ENCODE measurements around the gene HHAT. TPM values are rescaled to one million over a fixed set of nuclear protein-coding genes. Genes with fewer than 3 reads are reported as not detected.

HHAT gene
- total RNA-seq, 1 donor from 2014 or later, result 11.4 TPM

DNA sequence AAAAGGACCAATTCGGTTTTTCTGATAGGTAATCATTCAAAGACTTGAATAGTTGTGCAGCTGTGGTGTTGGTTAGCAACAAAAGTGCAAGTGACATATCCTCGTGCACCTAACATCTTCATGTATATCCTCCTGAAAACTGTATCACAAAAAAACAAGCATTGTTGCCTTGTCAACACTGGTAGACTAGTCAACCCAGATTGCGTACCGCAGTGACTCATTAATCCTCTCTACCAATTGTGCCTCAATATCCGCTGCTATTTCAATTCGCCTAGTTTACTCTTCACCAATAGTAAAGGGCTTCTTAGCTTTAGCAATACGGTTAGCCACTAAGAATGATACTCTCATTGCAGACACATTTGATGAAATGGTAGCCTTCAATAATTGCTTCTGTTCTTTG, 3.5 kb downstream of the HHAT start:
- no peaks in the 10 kb centered on the region for H3K36me3 ChIP-seq (ENCODE audit: insufficient read depth, low read length)
- H3K4me1 ChIP-seq (ENCODE audit: insufficient read depth, low read length), result peaks cover 14% of the 10 kb centered on the region
- H3K27me3 Mint-ChIP-seq (ENCODE audit: low read depth, unreplicated experiment), result peaks cover 2% of the 10 kb centered on the region
- FAIRE-seq, result no peak
- no peak overlapping the region for H2AFZ ChIP-seq (ENCODE audit: low read depth, low read length)
- no peak for TF ChIP-seq EZH2 (IDR thresholded peaks at IDR 0.05; ENCODE audit: insufficient read depth, low read length)
- TF ChIP-seq, protein P1, sequence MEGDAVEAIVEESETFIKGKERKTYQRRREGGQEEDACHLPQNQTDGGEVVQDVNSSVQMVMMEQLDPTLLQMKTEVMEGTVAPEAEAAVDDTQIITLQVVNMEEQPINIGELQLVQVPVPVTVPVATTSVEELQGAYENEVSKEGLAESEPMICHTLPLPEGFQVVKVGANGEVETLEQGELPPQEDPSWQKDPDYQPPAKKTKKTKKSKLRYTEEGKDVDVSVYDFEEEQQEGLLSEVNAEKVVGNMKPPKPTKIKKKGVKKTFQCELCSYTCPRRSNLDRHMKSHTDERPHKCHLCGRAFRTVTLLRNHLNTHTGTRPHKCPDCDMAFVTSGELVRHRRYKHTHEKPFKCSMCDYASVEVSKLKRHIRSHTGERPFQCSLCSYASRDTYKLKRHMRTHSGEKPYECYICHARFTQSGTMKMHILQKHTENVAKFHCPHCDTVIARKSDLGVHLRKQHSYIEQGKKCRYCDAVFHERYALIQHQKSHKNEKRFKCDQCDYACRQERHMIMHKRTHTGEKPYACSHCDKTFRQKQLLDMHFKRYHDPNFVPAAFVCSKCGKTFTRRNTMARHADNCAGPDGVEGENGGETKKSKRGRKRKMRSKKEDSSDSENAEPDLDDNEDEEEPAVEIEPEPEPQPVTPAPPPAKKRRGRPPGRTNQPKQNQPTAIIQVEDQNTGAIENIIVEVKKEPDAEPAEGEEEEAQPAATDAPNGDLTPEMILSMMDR (IDR thresholded peaks at IDR 0.05; ENCODE audit: insufficient read depth, low read depth, low read length), result no peak
- no peaks in the 10 kb centered on the region for H3K9me3 Mint-ChIP-seq (ENCODE audit: unreplicated experiment)
- no peak overlapping the region for H3K4me3 Mint-ChIP-seq (ENCODE audit: unreplicated experiment)
- peaks cover 3% of the 10 kb centered on the region for H4K20me1 ChIP-seq (ENCODE audit: insufficient read depth, low read length)
- no peaks in the 10 kb centered on the region for H3K27me3 ChIP-seq (ENCODE audit: insufficient read depth, low read length)
- no peak overlapping the region for H3K4me3 ChIP-seq (ENCODE audit: insufficient read depth, low read depth, low read length)
- no peak overlapping the region for H3K27ac ChIP-seq (ENCODE audit: low read depth, low read length)
- no peak overlapping the region for H3K4me2 ChIP-seq (ENCODE audit: low read length)
- H3K27ac Mint-ChIP-seq (ENCODE audit: unreplicated experiment), result no peak overlapping the region
- no peak for DNase-seq (ENCODE audit: low read depth)
- H3K9ac ChIP-seq (ENCODE audit: low read length), result no peak overlapping the region
- H3K4me1 Mint-ChIP-seq (ENCODE audit: low read depth, unreplicated experiment), result peaks cover 7% of the 10 kb centered on the region
- H3K36me3 Mint-ChIP-seq (ENCODE audit: low read depth, unreplicated experiment), result no peaks in the 10 kb centered on the region
- no peaks in the 10 kb centered on the region for H3K9me3 ChIP-seq (ENCODE audit: insufficient read depth, low read depth, low read length)
- H3K79me2 ChIP-seq (ENCODE audit: insufficient read depth, low read length), result no peaks in the 10 kb centered on the region

DNA sequence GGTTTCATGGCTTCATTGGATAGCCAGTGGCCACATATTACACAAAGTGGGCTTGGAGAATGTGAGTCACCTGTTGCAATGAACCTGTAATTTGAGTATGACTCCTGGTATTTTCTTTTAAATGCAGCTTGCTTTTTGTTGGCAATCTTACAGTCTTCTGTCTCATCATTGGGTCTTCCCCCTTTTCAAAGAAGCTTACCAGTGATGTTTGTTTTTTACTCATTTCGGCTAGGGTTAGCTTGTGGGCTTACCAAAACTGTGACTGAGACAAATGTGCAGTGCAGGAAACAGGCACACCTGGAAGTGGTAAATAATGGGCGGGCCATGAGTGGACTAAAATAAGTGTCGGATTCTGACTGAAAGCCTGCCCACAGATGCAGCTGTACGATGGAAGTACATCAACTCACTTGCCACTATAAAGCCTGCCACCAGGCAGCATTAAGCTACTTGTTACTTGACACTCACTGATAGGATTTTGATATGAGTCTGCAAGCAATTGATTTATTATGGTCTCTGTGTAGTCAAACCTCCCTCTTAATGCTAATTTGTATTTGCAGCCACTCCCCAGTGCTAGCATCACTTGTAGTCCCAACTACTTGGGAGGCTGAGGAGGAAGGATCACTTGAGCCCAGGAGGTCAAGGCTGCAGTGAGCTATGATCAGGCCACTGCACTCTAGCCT, 4.2 kb downstream of the HHAT start:
- H3K4me1 Mint-ChIP-seq (ENCODE audit: low read depth, unreplicated experiment), result peaks cover 7% of the 10 kb centered on the region
- no peaks in the 10 kb centered on the region for H3K9me3 ChIP-seq (ENCODE audit: insufficient read depth, low read depth, low read length)
- peaks cover 3% of the 10 kb centered on the region for H4K20me1 ChIP-seq (ENCODE audit: insufficient read depth, low read length)
- H3K36me3 ChIP-seq (ENCODE audit: insufficient read depth, low read length), result no peaks in the 10 kb centered on the region
- H3K4me3 ChIP-seq (ENCODE audit: insufficient read depth, low read depth, low read length), result no peak overlapping the region
- no peaks in the 10 kb centered on the region for H3K36me3 Mint-ChIP-seq (ENCODE audit: low read depth, unreplicated experiment)
- H3K79me2 ChIP-seq (ENCODE audit: insufficient read depth, low read length), result no peaks in the 10 kb centered on the region
- H3K4me3 Mint-ChIP-seq (ENCODE audit: unreplicated experiment), result no peak overlapping the region
- no peak overlapping the region for H3K9ac ChIP-seq (ENCODE audit: low read length)
- no peaks in the 10 kb centered on the region for H3K27me3 ChIP-seq (ENCODE audit: insufficient read depth, low read length)
- no peak overlapping the region for H3K27ac Mint-ChIP-seq (ENCODE audit: unreplicated experiment)
- no peak overlapping the region for H3K27ac ChIP-seq (ENCODE audit: low read depth, low read length)
- TF ChIP-seq, protein P1 (IDR thresholded peaks at IDR 0.05; ENCODE audit: insufficient read depth, low read depth, low read length), result no peak
- TF ChIP-seq EZH2 (IDR thresholded peaks at IDR 0.05; ENCODE audit: insufficient read depth, low read length), result no peak
- FAIRE-seq (no peak), DNase-seq (ENCODE audit: low read depth) (peak; percentile 68)
- no peaks in the 10 kb centered on the region for H3K9me3 Mint-ChIP-seq (ENCODE audit: unreplicated experiment)
- H3K4me1 ChIP-seq (ENCODE audit: insufficient read depth, low read length), result peaks cover 14% of the 10 kb centered on the region
- no peak overlapping the region for H2AFZ ChIP-seq (ENCODE audit: low read depth, low read length)
- H3K4me2 ChIP-seq (ENCODE audit: low read length), result no peak overlapping the region
- H3K27me3 Mint-ChIP-seq (ENCODE audit: low read depth, unreplicated experiment), result peaks cover 4% of the 10 kb centered on the region

DNA sequence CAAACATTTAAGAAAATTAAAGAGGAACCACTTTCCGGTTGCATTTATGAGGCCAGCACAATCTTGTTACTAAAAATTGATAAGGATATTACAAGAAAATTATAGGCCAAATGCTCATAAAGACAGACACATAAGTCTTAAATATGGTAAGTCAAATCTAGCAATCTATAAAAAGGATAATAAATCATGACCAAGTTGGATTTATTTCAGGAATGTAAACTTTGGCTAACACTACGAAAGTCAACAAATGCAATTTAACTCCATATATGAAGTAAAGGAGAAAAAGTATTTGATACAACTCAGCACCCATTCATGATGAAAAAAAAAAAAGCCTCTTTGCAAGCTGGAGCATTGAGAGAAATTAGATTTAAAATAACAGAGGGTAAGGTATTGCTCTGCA, 6.3 kb downstream of the HHAT start:
- no peak overlapping the region for H3K27ac ChIP-seq (ENCODE audit: low read depth, low read length)
- Mint-ChIP-seq H3K27me3 (ENCODE audit: low read depth, unreplicated experiment) (peaks cover 4% of the 10 kb centered on the region), H3K27ac (ENCODE audit: unreplicated experiment) (no peak overlapping the region), H3K4me1 (ENCODE audit: low read depth, unreplicated experiment) (peaks cover 9% of the 10 kb centered on the region), H3K9me3 (ENCODE audit: unreplicated experiment) (no peaks in the 10 kb centered on the region), H3K4me3 (ENCODE audit: unreplicated experiment) (no peak overlapping the region), H3K36me3 (ENCODE audit: low read depth, unreplicated experiment) (no peaks in the 10 kb centered on the region)
- DNase-seq (ENCODE audit: low read depth) (no peak), FAIRE-seq (no peak)
- no peaks in the 10 kb centered on the region for H3K36me3 ChIP-seq (ENCODE audit: insufficient read depth, low read length)
- H3K79me2 ChIP-seq (ENCODE audit: insufficient read depth, low read length), result no peaks in the 10 kb centered on the region
- peaks cover 3% of the 10 kb centered on the region for H4K20me1 ChIP-seq (ENCODE audit: insufficient read depth, low read length)
- no peak overlapping the region for H3K4me3 ChIP-seq (ENCODE audit: insufficient read depth, low read depth, low read length)
- H3K27me3 ChIP-seq (ENCODE audit: insufficient read depth, low read length), result no peaks in the 10 kb centered on the region
- no peak overlapping the region for H3K9ac ChIP-seq (ENCODE audit: low read length)
- H3K4me1 ChIP-seq (ENCODE audit: insufficient read depth, low read length), result peaks cover 6% of the 10 kb centered on the region
- no peaks in the 10 kb centered on the region for H3K9me3 ChIP-seq (ENCODE audit: insufficient read depth, low read depth, low read length)
- H2AFZ ChIP-seq (ENCODE audit: low read depth, low read length), result no peak overlapping the region
- no peak overlapping the region for H3K4me2 ChIP-seq (ENCODE audit: low read length)
- no peak for TF ChIP-seq EZH2 (IDR thresholded peaks at IDR 0.05; ENCODE audit: insufficient read depth, low read length)
- TF ChIP-seq, protein P1 (IDR thresholded peaks at IDR 0.05; ENCODE audit: insufficient read depth, low read depth, low read length), result no peak
